ENCODE measurements around the gene FNBP1.

- TF ChIP-seq CREB5 (CRISPR knock-in tag; IDR thresholded peaks at IDR 0.05; ENCODE audit: low read depth): no peak
- TF ChIP-seq, protein P1, sequence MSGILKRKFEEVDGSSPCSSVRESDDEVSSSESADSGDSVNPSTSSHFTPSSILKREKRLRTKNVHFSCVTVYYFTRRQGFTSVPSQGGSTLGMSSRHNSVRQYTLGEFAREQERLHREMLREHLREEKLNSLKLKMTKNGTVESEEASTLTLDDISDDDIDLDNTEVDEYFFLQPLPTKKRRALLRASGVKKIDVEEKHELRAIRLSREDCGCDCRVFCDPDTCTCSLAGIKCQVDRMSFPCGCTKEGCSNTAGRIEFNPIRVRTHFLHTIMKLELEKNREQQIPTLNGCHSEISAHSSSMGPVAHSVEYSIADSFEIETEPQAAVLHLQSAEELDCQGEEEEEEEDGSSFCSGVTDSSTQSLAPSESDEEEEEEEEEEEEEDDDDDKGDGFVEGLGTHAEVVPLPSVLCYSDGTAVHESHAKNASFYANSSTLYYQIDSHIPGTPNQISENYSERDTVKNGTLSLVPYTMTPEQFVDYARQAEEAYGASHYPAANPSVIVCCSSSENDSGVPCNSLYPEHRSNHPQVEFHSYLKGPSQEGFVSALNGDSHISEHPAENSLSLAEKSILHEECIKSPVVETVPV (CRISPR knock-in tag; IDR thresholded peaks at IDR 0.05): no peak
- TF ChIP-seq, protein P2, sequence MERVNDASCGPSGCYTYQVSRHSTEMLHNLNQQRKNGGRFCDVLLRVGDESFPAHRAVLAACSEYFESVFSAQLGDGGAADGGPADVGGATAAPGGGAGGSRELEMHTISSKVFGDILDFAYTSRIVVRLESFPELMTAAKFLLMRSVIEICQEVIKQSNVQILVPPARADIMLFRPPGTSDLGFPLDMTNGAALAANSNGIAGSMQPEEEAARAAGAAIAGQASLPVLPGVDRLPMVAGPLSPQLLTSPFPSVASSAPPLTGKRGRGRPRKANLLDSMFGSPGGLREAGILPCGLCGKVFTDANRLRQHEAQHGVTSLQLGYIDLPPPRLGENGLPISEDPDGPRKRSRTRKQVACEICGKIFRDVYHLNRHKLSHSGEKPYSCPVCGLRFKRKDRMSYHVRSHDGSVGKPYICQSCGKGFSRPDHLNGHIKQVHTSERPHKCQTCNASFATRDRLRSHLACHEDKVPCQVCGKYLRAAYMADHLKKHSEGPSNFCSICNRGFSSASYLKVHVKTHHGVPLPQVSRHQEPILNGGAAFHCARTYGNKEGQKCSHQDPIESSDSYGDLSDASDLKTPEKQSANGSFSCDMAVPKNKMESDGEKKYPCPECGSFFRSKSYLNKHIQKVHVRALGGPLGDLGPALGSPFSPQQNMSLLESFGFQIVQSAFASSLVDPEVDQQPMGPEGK (CRISPR knock-in tag; IDR thresholded peaks at IDR 0.05; ENCODE audit: borderline replicate concordance): no peak
- TF ChIP-seq BACH2 (CRISPR knock-in tag; IDR thresholded peaks at IDR 0.05; ENCODE audit: borderline replicate concordance): no peak
- TF ChIP-seq RARB (CRISPR knock-in tag; IDR thresholded peaks at IDR 0.05): no peak
- TF ChIP-seq TOX (CRISPR knock-in tag; IDR thresholded peaks at IDR 0.05; ENCODE audit: borderline replicate concordance): no peak
- no peak for TF ChIP-seq ZFP3 (CRISPR knock-in tag; IDR thresholded peaks at IDR 0.05)
- TF ChIP-seq SNAI2 (CRISPR knock-in tag; IDR thresholded peaks at IDR 0.05): no peak
- TF ChIP-seq, protein P3, sequence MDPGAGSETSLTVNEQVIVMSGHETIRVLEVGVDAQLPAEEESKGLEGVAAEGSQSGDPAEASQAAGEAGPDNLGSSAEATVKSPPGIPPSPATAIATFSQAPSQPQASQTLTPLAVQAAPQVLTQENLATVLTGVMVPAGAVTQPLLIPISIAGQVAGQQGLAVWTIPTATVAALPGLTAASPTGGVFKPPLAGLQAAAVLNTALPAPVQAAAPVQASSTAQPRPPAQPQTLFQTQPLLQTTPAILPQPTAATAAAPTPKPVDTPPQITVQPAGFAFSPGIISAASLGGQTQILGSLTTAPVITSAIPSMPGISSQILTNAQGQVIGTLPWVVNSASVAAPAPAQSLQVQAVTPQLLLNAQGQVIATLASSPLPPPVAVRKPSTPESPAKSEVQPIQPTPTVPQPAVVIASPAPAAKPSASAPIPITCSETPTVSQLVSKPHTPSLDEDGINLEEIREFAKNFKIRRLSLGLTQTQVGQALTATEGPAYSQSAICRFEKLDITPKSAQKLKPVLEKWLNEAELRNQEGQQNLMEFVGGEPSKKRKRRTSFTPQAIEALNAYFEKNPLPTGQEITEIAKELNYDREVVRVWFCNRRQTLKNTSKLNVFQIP (CRISPR knock-in tag; IDR thresholded peaks at IDR 0.05; ENCODE audit: borderline replicate concordance, low read depth): no peak
- TF ChIP-seq ZC3H10 (CRISPR knock-in tag; IDR thresholded peaks at IDR 0.05): no peak
- no peak for TF ChIP-seq ESRRG (CRISPR knock-in tag; IDR thresholded peaks at IDR 0.05)
Measured at GRCh38 chr9:129867136-129868022, 175.6 kb downstream of the FNBP1 start.

Measured in SK-N-SH treated with all-trans-retinoic acid at 6 μM for 48 hours (cell line).